Stimulated activated CD8-positive, alpha-beta memory T cell treated with anti-CD3 and anti-CD28 coated beads, Interleukin-7, amount 100 ng/mL, for 24 hours (primary cell): ENCODE measurements around the gene TENT4A.

ENCODE experiments used
- DNase-seq: peaks from one replicate; pipeline ENCODE4 v3.0.0-alpha.2; 2020; ENCODE audit warnings: low read depth

TENT4A gene

DNA sequence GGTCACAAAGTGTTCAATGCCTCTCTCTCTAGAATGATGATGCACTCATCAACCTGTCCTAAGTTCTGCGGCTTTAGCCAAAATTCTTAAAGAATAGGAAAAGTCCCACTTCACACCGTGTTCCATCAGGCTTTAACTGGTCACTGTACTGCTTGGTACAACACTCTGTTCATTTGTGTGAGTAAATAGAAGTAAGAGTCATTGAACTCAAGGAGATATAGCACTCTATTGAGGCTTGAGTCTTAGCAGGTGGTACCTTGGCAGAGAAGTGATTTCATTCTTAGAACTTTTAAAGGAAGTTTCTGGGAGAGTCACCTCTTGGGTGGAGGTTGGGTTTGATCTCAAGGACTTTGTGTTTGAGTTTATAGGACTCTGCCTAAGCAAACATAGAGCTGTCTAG lies 92.6 kb downstream of the TENT4A start:
- DNase-seq, result no peak
